IPS-18c (cell line): Measurements from ENCODE around the gene NAGPA.
A peak's percentile ranks its signal among the peaks of the same experiment; 100 is the strongest.

Experiments
- H3K4me3 ChIP-seq: 2 replicates; pipeline ENCODE4 v1.7.0; 2013; ENCODE audit warnings: low read depth, mild to moderate bottlenecking, low read length, moderate library complexity; ENCODE audit not compliant: insufficient read depth
- H3K9me3 ChIP-seq: one replicate; pipeline ENCODE4 v1.6.1; 2013; ENCODE audit warnings: mild to moderate bottlenecking, low read length, moderate library complexity; ENCODE audit not compliant: control insufficient read depth, insufficient read depth

NAGPA gene

GRCh38 chr16:5036228-5037156 is 2.8 kb upstream of the NAGPA start:
- Histone ChIP-seq H3K9me3 (no peaks in the 10 kb centered on the region), H3K4me3 (no peak overlapping the region; the same call in 1 of the 2 replicates)

- Histone ChIP-seq H3K9me3 (no peaks in the 10 kb centered on the region), H3K4me3 (no peak overlapping the region)
These were observed 2.1 kb upstream of the NAGPA start for GRCh38 chr16:5035909-5036227.

GRCh38 chr16:5034167-5034523 is 410 bp upstream of the NAGPA start:
- Histone ChIP-seq H3K9me3 (no peaks in the 10 kb centered on the region), H3K4me3 (peak overlapping the region; percentile 92)

GRCh38 chr16:5032748-5033167 is 977 bp downstream of the NAGPA start:
- H3K4me3 ChIP-seq, result peak overlapping the region; percentile 92

GRCh38 chr16:5031601-5032000 is 2.1 kb downstream of the NAGPA start:
- Histone ChIP-seq H3K9me3 (no peaks in the 10 kb centered on the region), H3K4me3 (no peak overlapping the region)

More at GRCh38 chr16:5032748-5033167, 977 bp downstream of the NAGPA start:
- H3K9me3 ChIP-seq, result no peaks in the 10 kb centered on the region

GRCh38 chr16:5030251-5030870 is 3.4 kb downstream of the NAGPA start:
- Histone ChIP-seq H3K9me3 (no peaks in the 10 kb centered on the region), H3K4me3 (no peak overlapping the region)

- Histone ChIP-seq H3K9me3 (no peaks in the 10 kb centered on the region), H3K4me3 (no peak overlapping the region)
These were observed 4.7 kb downstream of the NAGPA start for GRCh38 chr16:5028950-5029475.

- H3K9me3 ChIP-seq, result no peaks in the 10 kb centered on the region
- no peak overlapping the region for H3K4me3 ChIP-seq
These were observed 6.0 kb downstream of the NAGPA start for GRCh38 chr16:5027575-5028235.

GRCh38 chr16:5027086-5027485 is 6.6 kb downstream of the NAGPA start:
- no peaks in the 10 kb centered on the region for H3K9me3 ChIP-seq
- no peak overlapping the region for H3K4me3 ChIP-seq

GRCh38 chr16:5026664-5027063 is 7.1 kb downstream of the NAGPA start:
- no peak overlapping the region for H3K4me3 ChIP-seq
- H3K9me3 ChIP-seq, result no peaks in the 10 kb centered on the region

GRCh38 chr16:5025171-5025632 is 8.5 kb downstream of the NAGPA start:
- Histone ChIP-seq H3K4me3 (no peak overlapping the region), H3K9me3 (no peaks in the 10 kb centered on the region)

GRCh38 chr16:5024632-5025031 is 9.1 kb downstream of the NAGPA start:
- H3K9me3 ChIP-seq, result no peaks in the 10 kb centered on the region
- no peak overlapping the region for H3K4me3 ChIP-seq

GRCh38 chr16:5022521-5022920 is 11.2 kb downstream of the NAGPA start:
- Histone ChIP-seq H3K4me3 (no peak overlapping the region), H3K9me3 (no peaks in the 10 kb centered on the region)

GRCh38 chr16:5020551-5020950 is 13.2 kb downstream of the NAGPA start:
- Histone ChIP-seq H3K4me3 (no peak overlapping the region), H3K9me3 (no peaks in the 10 kb centered on the region)

GRCh38 chr16:5019775-5020174 is 14.0 kb downstream of the NAGPA start:
- no peaks in the 10 kb centered on the region for H3K9me3 ChIP-seq
- H3K4me3 ChIP-seq, result no peak overlapping the region

GRCh38 chr16:5018793-5019192 is 14.9 kb downstream of the NAGPA start:
- Histone ChIP-seq H3K9me3 (no peaks in the 10 kb centered on the region), H3K4me3 (no peak overlapping the region)

- H3K9me3 ChIP-seq, result no peaks in the 10 kb centered on the region
- no peak overlapping the region for H3K4me3 ChIP-seq
These were observed 16.1 kb downstream of the NAGPA start for GRCh38 chr16:5017678-5017969.
